Ishikawa (cell line): ENCODE data around the gene STK32C.

Experiments
- CEBPB ChIP-seq: IDR thresholded peaks from 2 replicates; pipeline ENCODE4 v1.6.1; 2012
- CREB1 ChIP-seq: IDR thresholded peaks from 2 replicates; pipeline ENCODE4 v1.6.1; 2012; ENCODE audit warnings: low read depth
- EGR1 ChIP-seq: IDR thresholded peaks from 2 replicates; pipeline ENCODE4 v1.6.1; 2012
- EP300 ChIP-seq: IDR thresholded peaks from 2 replicates; pipeline ENCODE4 v1.6.1; 2012; ENCODE audit warnings: borderline replicate concordance
- FOXM1 ChIP-seq: IDR thresholded peaks from 2 replicates; pipeline ENCODE4 v1.6.1; 2012; ENCODE audit warnings: low read depth, borderline replicate concordance
- NFIC ChIP-seq: IDR thresholded peaks from 2 replicates; pipeline ENCODE4 v1.6.1; 2012
- RAD21 ChIP-seq: IDR thresholded peaks from 2 replicates; pipeline ENCODE4 v1.6.1; 2012; ENCODE audit warnings: low read depth
- TAF1 ChIP-seq: IDR thresholded peaks from 2 replicates; pipeline ENCODE4 v1.6.1; 2012; ENCODE audit warnings: low read depth, mild to moderate bottlenecking
- TCF12 ChIP-seq: IDR thresholded peaks from 2 replicates; pipeline ENCODE4 v1.6.1; 2012; ENCODE audit warnings: low read depth
- TEAD4 ChIP-seq: IDR thresholded peaks from 2 replicates; pipeline ENCODE4 v1.6.1; 2012
- YY1 ChIP-seq: IDR thresholded peaks from 2 replicates; pipeline ENCODE4 v1.6.1; 2012; ENCODE audit warnings: low read depth
- ZBTB7A ChIP-seq: IDR thresholded peaks from 2 replicates; pipeline ENCODE4 v1.6.1; 2012; ENCODE audit warnings: low read depth
- TF ChIP-seq, protein P1 (sequence below): IDR thresholded peaks from 2 replicates; pipeline ENCODE4 v1.6.1; 2012
- TF ChIP-seq, protein P2 (sequence below): IDR thresholded peaks from 2 replicates; pipeline ENCODE4 v1.6.1; 2012
- TF ChIP-seq, protein P3 (sequence below): IDR thresholded peaks from 2 replicates; pipeline ENCODE4 v1.6.1; 2012; ENCODE audit warnings: low read depth, mild to moderate bottlenecking

STK32C gene

DNA sequence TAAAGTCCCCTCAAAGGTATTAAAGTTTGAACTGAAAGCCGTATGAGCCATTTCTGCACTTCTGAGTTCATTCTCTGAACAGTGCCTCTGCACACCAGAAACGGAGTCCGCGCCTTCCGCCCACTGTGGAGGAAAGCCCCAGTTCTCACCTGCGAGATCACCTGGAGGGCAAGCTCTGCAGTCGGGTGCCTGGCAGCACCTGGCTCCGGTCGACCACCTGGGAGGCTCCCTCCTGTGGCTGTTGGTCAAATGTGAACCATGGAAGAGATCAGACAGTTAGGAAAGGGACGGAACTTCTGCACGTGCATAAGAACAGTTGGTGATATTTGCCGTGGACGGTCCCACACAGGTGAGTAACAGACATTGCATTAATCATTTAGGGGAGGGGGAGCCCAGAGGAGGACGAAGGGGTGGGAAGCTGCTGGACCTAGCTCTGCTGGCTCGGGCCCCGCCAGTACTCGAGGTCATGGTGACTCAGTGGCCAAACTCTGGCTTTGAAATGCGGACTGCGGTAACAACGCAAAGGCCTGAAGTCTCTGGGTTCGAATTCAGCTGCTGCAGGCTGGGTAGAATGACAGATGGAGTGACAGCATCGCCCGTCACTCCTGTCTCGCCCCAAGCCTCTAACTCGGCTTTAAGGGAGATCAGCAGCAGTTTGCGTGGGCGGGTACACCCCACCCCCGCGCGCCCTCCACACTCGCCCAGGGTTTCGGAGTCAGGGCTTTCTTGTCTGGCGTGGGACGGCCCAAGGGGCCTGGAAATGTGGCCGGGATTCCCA, 122.7 kb downstream of the STK32C start:
- no peak for TF ChIP-seq RAD21
- TF ChIP-seq EGR1: peak; percentile 58

DNA sequence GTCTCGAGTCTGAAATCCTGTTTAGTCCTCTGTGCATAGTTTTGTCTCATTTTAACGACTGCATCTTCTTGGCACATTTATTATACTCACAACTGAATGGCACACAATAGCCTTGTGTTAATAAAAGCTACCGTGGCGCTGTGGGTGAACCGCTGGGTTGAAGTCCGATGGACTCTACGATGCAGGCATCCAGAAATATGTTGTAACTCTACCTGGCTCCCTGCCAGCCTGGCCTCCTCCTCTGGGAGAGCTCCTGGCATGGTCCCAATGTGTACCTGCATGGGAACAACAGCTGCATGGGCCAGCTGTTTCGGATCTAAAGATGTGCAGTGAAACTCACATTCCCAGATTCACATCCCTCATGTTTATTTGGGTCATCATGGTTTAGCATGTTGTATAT, 124.7 kb downstream of the STK32C start:
- TF ChIP-seq CEBPB: peak; percentile 51; the same call in 1 of the 2 replicates
- no peak for TF ChIP-seq EGR1
- TF ChIP-seq NFIC: peak; percentile 65; the same call in 1 of the 2 replicates
- TF ChIP-seq TCF12: no peak
- TF ChIP-seq ZBTB7A: no peak

DNA sequence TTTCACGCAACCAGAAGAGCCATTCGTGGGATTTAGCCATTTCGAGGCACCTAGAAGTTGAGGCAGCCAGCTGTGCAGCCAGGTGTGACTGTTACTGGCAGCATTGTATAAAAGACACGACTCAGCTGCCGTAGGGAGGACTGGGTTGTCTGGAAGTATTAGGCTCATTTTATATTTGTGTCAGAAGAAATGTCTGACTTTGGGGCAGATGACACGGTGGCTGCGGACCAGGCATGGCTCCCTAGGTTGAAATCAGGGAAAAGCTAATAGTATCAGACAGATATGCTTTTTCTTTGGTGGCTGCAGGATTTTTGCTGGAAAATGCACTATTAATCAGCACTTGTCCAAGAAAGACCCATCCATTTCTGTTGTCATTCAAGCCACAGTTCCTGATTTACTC, 125.2 kb downstream of the STK32C start:
- TF ChIP-seq TAF1: no peak
- no peak for TF ChIP-seq EP300
- no peak for TF ChIP-seq CEBPB
- TF ChIP-seq, protein P1, sequence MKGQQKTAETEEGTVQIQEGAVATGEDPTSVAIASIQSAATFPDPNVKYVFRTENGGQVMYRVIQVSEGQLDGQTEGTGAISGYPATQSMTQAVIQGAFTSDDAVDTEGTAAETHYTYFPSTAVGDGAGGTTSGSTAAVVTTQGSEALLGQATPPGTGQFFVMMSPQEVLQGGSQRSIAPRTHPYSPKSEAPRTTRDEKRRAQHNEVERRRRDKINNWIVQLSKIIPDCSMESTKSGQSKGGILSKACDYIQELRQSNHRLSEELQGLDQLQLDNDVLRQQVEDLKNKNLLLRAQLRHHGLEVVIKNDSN: no peak
- TF ChIP-seq, protein P2, sequence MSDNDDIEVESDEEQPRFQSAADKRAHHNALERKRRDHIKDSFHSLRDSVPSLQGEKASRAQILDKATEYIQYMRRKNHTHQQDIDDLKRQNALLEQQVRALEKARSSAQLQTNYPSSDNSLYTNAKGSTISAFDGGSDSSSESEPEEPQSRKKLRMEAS: no peak
- TF ChIP-seq YY1: no peak
- TF ChIP-seq, protein P3, sequence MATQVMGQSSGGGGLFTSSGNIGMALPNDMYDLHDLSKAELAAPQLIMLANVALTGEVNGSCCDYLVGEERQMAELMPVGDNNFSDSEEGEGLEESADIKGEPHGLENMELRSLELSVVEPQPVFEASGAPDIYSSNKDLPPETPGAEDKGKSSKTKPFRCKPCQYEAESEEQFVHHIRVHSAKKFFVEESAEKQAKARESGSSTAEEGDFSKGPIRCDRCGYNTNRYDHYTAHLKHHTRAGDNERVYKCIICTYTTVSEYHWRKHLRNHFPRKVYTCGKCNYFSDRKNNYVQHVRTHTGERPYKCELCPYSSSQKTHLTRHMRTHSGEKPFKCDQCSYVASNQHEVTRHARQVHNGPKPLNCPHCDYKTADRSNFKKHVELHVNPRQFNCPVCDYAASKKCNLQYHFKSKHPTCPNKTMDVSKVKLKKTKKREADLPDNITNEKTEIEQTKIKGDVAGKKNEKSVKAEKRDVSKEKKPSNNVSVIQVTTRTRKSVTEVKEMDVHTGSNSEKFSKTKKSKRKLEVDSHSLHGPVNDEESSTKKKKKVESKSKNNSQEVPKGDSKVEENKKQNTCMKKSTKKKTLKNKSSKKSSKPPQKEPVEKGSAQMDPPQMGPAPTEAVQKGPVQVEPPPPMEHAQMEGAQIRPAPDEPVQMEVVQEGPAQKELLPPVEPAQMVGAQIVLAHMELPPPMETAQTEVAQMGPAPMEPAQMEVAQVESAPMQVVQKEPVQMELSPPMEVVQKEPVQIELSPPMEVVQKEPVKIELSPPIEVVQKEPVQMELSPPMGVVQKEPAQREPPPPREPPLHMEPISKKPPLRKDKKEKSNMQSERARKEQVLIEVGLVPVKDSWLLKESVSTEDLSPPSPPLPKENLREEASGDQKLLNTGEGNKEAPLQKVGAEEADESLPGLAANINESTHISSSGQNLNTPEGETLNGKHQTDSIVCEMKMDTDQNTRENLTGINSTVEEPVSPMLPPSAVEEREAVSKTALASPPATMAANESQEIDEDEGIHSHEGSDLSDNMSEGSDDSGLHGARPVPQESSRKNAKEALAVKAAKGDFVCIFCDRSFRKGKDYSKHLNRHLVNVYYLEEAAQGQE: no peak
- no peak for TF ChIP-seq NFIC

DNA sequence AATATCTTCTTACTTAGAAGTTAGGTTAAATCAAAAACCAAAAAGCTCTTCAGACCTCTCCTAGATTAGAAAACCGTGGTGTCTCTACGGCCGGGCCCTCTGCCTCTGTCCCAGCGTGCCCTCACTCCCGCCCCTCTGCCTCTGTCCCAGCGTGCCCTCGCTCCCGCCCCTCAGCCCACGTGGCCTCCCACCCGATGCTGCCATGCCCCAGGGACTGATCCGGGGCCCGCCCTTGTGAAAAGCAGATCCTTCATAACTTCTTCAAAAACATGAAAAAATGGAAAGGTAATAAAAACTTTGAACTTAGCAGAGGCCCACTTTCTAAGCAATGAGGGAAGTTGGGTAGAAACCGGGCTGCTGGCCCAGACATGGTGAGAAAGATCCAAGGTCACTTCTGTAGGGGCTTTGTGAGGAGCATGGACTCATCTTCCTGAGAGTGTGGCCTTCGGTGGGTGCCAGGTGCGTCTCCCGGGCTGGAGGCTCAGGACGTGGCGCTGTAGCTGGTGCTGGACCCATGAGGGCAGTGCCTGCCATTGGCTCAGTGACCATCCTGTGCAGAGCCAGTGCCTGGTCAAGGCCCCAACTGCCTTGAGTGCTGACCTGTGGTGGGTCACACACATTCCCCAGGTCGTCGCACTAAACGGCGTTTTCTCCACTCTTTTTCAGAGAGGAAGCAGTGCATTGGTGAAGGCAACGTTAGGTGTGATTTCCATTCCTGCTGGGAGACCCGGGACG, 125.9 kb downstream of the STK32C start:
- TF ChIP-seq EGR1: no peak
- TF ChIP-seq, protein P1: 0 out of 2 replicates have a peak, but pooled peaks have one; percentile 8

DNA sequence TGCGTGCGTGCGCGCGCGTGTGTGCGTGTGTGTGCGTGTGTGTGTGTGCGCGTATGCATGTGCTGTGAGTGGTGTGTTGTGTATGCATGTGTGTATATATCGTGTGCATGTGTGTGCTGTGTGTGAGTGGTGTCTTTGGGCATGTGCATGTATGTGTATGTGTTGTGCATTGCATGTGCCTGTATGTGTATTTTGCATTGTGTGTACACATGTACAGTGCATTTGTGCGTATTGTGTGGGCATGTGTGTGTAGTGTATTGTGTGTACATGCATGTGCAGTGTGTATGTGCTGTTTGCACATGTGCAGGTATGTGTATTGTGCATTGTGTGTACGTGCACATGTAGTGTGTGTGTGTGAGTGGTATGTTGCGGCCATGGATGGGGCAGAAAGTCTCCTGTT, 127.0 kb downstream of the STK32C start:
- TF ChIP-seq CREB1 (no peak), RAD21 (no peak), YY1 (no peak), NFIC (no peak), EGR1 (no peak), EP300 (no peak), FOXM1 (no peak), ZBTB7A (no peak), TCF12 (no peak), TAF1 (no peak), CEBPB (no peak), TEAD4 (no peak)
- TF ChIP-seq, protein P1: no peak
- TF ChIP-seq, protein P2: no peak
- TF ChIP-seq, protein P3: no peak
